BE2C (cell line): ENCODE data around the gene FKBP10.
A peak's percentile ranks its signal among the peaks of the same experiment; 100 is the strongest.

Source experiments
- DNase-seq: peaks from one replicate; pipeline ENCODE4 v3.0.0-alpha.2; 2020
- H3K27me3 ChIP-seq: fragments of 250-450 bp; sonication (Bioruptor Pico); 2 replicates; pipeline ENCODE4 v1.5.1; 2020; ENCODE audit warnings: mild to moderate bottlenecking
- H3K36me3 ChIP-seq: fragments of 250-450 bp; sonication (Bioruptor Pico); 2 replicates; pipeline ENCODE4 v1.5.1; 2020; ENCODE audit warnings: mild to moderate bottlenecking
- H3K4me1 ChIP-seq: fragments of 250-450 bp; sonication (Bioruptor Pico); 2 replicates; pipeline ENCODE4 v1.5.1; 2020
- H3K4me3 ChIP-seq: 2 replicates; pipeline ENCODE4 v1.5.1; 2011; ENCODE audit warnings: low read depth, low read length
- H3K9me3 ChIP-seq: fragments of 250-450 bp; sonication (Bioruptor Pico); 2 replicates; pipeline ENCODE4 v1.5.1; 2020
- CTCF ChIP-seq: IDR thresholded peaks from 2 replicates; pipeline ENCODE4 v1.5.1; 2012; ENCODE audit warnings: mild to moderate bottlenecking, low read depth, low read length

The FKBP10 gene

GRCh38 chr17:41786227-41787020 is 26.4 kb upstream of the FKBP10 start, which contains the start of gene JUP:
Gene JUP, minus strand, starts transcription at chr17:41786711. Its CDS starts 14,857 bp downstream, at chr17:41771854.
- DNase-seq = peak; percentile 100
- Histone ChIP-seq H3K4me1 (peaks cover 7% of the 10 kb centered on the region), H3K9me3 (no peaks in the 10 kb centered on the region), H3K4me3 (peak within 1 kb of the TSS; percentile 61), H3K27me3 (no peaks in the 10 kb centered on the region), H3K36me3 (no peaks in the 10 kb centered on the region)
- peak; percentile 46 for TF ChIP-seq CTCF

- DNase-seq = no peak
- H3K36me3 ChIP-seq = no peaks in the 10 kb centered on the region
- peaks cover 4% of the 10 kb centered on the region for H3K4me1 ChIP-seq
- no peak for TF ChIP-seq CTCF
- H3K4me3 ChIP-seq = no peak overlapping the region
- no peaks in the 10 kb centered on the region for H3K9me3 ChIP-seq
- no peaks in the 10 kb centered on the region for H3K27me3 ChIP-seq
These were observed 25.8 kb upstream of the FKBP10 start for GRCh38 chr17:41787021-41787418.

GRCh38 chr17:41792845-41793783 is 19.7 kb upstream of the FKBP10 start:
- Histone ChIP-seq H3K27me3 (no peaks in the 10 kb centered on the region), H3K36me3 (no peaks in the 10 kb centered on the region), H3K4me3 (no peak overlapping the region), H3K9me3 (no peaks in the 10 kb centered on the region), H3K4me1 (peaks cover 14% of the 10 kb centered on the region)
- TF ChIP-seq CTCF = no peak
- peak; percentile 52 for DNase-seq

GRCh38 chr17:41793784-41794539 is 18.8 kb upstream of the FKBP10 start:
- TF ChIP-seq CTCF = no peak
- Histone ChIP-seq H3K36me3 (no peaks in the 10 kb centered on the region), H3K4me1 (peaks cover 14% of the 10 kb centered on the region), H3K4me3 (no peak overlapping the region), H3K9me3 (no peaks in the 10 kb centered on the region), H3K27me3 (no peaks in the 10 kb centered on the region)
- DNase-seq = no peak

- peaks cover 14% of the 10 kb centered on the region for H3K4me1 ChIP-seq
- no peak for DNase-seq
These were observed 18.2 kb upstream of the FKBP10 start for GRCh38 chr17:41794540-41794975.

More at GRCh38 chr17:41794540-41794975, 18.2 kb upstream of the FKBP10 start:
- no peaks in the 10 kb centered on the region for H3K36me3 ChIP-seq
- H3K9me3 ChIP-seq = no peaks in the 10 kb centered on the region
- no peak overlapping the region for H3K4me3 ChIP-seq
- no peaks in the 10 kb centered on the region for H3K27me3 ChIP-seq
- TF ChIP-seq CTCF = no peak
